ENCODE measurements around the gene SNURF. TPM values are rescaled to one million over a fixed set of nuclear protein-coding genes. Genes with fewer than 3 reads are reported as not detected.
"Not testable (repeated sequence)": the region's sequence is repeated elsewhere in the genome, so short reads cannot be mapped to it uniquely, and the experiment has no call there.

The SNURF gene
- total RNA-seq, 1 experiment from 2014 or later, result 32.4 TPM

- TF ChIP-seq CTCF (IDR thresholded peaks at IDR 0.05; ENCODE audit: insufficient read depth in 1 of 2, low read depth in 1 of 2, low read length in 1 of 2, severe bottlenecking in 1 of 2, unreplicated experiment in 1 of 2), result no peak
- ChIA-PET CTCF (interaction anchor here (0.6 kb wide), 1 partner anchor 32 kb away, joined by 3 read pairs; no protein-coding TSS in a partner anchor), POLR2A (no interaction called here)
- BruUV-seq (replicated peaks), result no TSS peak
- Histone ChIP-seq H3K36me3 (ENCODE audit: control insufficient read depth, insufficient read depth, low read length) (no peaks in the 10 kb centered on the region), H3K27me3 (replicated peaks; ENCODE audit: control insufficient read depth, insufficient read depth, low read length) (no peaks in the 10 kb centered on the region), H3K9me3 (no peaks in the 10 kb centered on the region), H3K4me1 (peaks cover 22% of the 10 kb centered on the region; the same call in 1 of the 2 replicates), H3K4me3 (ENCODE audit: low read depth, low read length) (no peak overlapping the region)
- intact Hi-C loops (cut with micrococcal nuclease; ENCODE audit: unreplicated experiment), result no loop called here
- DNase-seq, result no peak
- Mint-ChIP-seq H3K27ac (ENCODE audit: unreplicated experiment) (no peak overlapping the region), H3K4me3 (ENCODE audit: unreplicated experiment) (no peak overlapping the region), H3K27me3 (ENCODE audit: insufficient read depth, unreplicated experiment) (no peaks in the 10 kb centered on the region), H3K9me3 (ENCODE audit: unreplicated experiment) (peaks cover 11% of the 10 kb centered on the region), H3K36me3 (ENCODE audit: insufficient read depth, unreplicated experiment) (peaks cover under 1% of the 10 kb centered on the region), H3K4me1 (ENCODE audit: low read depth, unreplicated experiment) (peaks cover 20% of the 10 kb centered on the region)
These were observed 30.2 kb upstream of the SNURF start for GRCh38 chr15:24924621-24925020.

- H3K4me3 ChIP-seq (ENCODE audit: low read depth, low read length); H3K9me3 ChIP-seq; BruUV-seq (replicated peaks); H3K36me3 ChIP-seq (ENCODE audit: control insufficient read depth, insufficient read depth, low read length); intact Hi-C loops (cut with micrococcal nuclease; ENCODE audit: unreplicated experiment); H3K27me3 ChIP-seq (replicated peaks; ENCODE audit: control insufficient read depth, insufficient read depth, low read length); POLR2A ChIA-PET; H3K4me3 Mint-ChIP-seq (ENCODE audit: unreplicated experiment); H3K27ac Mint-ChIP-seq (ENCODE audit: unreplicated experiment); CTCF ChIA-PET; H3K36me3 Mint-ChIP-seq (ENCODE audit: insufficient read depth, unreplicated experiment); DNase-seq; H3K4me1 Mint-ChIP-seq (ENCODE audit: low read depth, unreplicated experiment); H3K4me1 ChIP-seq; H3K27me3 Mint-ChIP-seq (ENCODE audit: insufficient read depth, unreplicated experiment): not testable (repeated sequence)
- H3K9me3 Mint-ChIP-seq (ENCODE audit: unreplicated experiment), result peaks cover 31% of the 10 kb centered on the region
These were observed 22.7 kb upstream of the SNURF start for GRCh38 chr15:24931874-24932732.

- no peaks in the 10 kb centered on the region for H3K27me3 ChIP-seq (replicated peaks; ENCODE audit: control insufficient read depth, insufficient read depth, low read length)
- H3K27ac Mint-ChIP-seq (ENCODE audit: unreplicated experiment), result no peak overlapping the region
- no peaks in the 10 kb centered on the region for H3K4me1 Mint-ChIP-seq (ENCODE audit: low read depth, unreplicated experiment)
- no TSS peak for BruUV-seq (replicated peaks)
- POLR2A ChIA-PET, result no interaction called here
- peaks cover 4% of the 10 kb centered on the region for H3K9me3 ChIP-seq
- TF ChIP-seq CTCF (IDR thresholded peaks at IDR 0.05; ENCODE audit: insufficient read depth in 1 of 2, low read depth in 1 of 2, low read length in 1 of 2, severe bottlenecking in 1 of 2, unreplicated experiment in 1 of 2), result no peak
- H3K9me3 Mint-ChIP-seq (ENCODE audit: unreplicated experiment), result peaks cover 20% of the 10 kb centered on the region
- H3K36me3 ChIP-seq (ENCODE audit: control insufficient read depth, insufficient read depth, low read length), result no peaks in the 10 kb centered on the region
- no peaks in the 10 kb centered on the region for H3K36me3 Mint-ChIP-seq (ENCODE audit: insufficient read depth, unreplicated experiment)
- no peaks in the 10 kb centered on the region for H3K4me1 ChIP-seq
- no peak for DNase-seq
- CTCF ChIA-PET, result no interaction called here
- intact Hi-C loops (cut with micrococcal nuclease; ENCODE audit: unreplicated experiment), result no loop called here
- no peak overlapping the region for H3K4me3 ChIP-seq (ENCODE audit: low read depth, low read length)
- no peaks in the 10 kb centered on the region for H3K27me3 Mint-ChIP-seq (ENCODE audit: insufficient read depth, unreplicated experiment)
- no peak overlapping the region for H3K4me3 Mint-ChIP-seq (ENCODE audit: unreplicated experiment)
These were observed 21.1 kb upstream of the SNURF start for GRCh38 chr15:24933716-24934115.

GRCh38 chr15:24938224-24938623, 16.6 kb upstream of the SNURF start:
- not testable (repeated sequence) for H3K9me3 ChIP-seq; H3K4me1 Mint-ChIP-seq (ENCODE audit: low read depth, unreplicated experiment)

More at GRCh38 chr15:24938224-24938623, 16.6 kb upstream of the SNURF start:
- H3K27me3 Mint-ChIP-seq (ENCODE audit: insufficient read depth, unreplicated experiment); H3K36me3 Mint-ChIP-seq (ENCODE audit: insufficient read depth, unreplicated experiment); H3K27me3 ChIP-seq (replicated peaks; ENCODE audit: control insufficient read depth, insufficient read depth, low read length); H3K27ac Mint-ChIP-seq (ENCODE audit: unreplicated experiment); POLR2A ChIA-PET; H3K36me3 ChIP-seq (ENCODE audit: control insufficient read depth, insufficient read depth, low read length); CTCF ChIA-PET; BruUV-seq (replicated peaks); DNase-seq; intact Hi-C loops (cut with micrococcal nuclease; ENCODE audit: unreplicated experiment); H3K4me1 ChIP-seq; H3K4me3 ChIP-seq (ENCODE audit: low read depth, low read length); H3K4me3 Mint-ChIP-seq (ENCODE audit: unreplicated experiment): not testable (repeated sequence)
- peaks cover 18% of the 10 kb centered on the region for H3K9me3 Mint-ChIP-seq (ENCODE audit: unreplicated experiment)
